Adipocyte (in vitro differentiated cells): ENCODE measurements around the gene SLC30A2.

ENCODE experiments used
- DNase-seq: peaks from one replicate; pipeline ENCODE4 v3.0.0-alpha.2; 2015; ENCODE audit warnings: low read depth
- H3K27me3 ChIP-seq: replicated peaks from 2 replicates; pipeline ENCODE4 v1.7.0; 2013; ENCODE audit warnings: mild to moderate bottlenecking, low read length, moderate library complexity; ENCODE audit not compliant: control insufficient read depth, insufficient read depth
- H3K36me3 ChIP-seq: 2 replicates; pipeline ENCODE4 v1.7.0; 2013; ENCODE audit warnings: low read length, mild to moderate bottlenecking, moderate library complexity; ENCODE audit not compliant: control insufficient read depth, insufficient read depth, severe bottlenecking
- H3K4me1 ChIP-seq: 2 replicates; pipeline ENCODE4 v1.7.0; 2013; ENCODE audit warnings: mild to moderate bottlenecking, low read length, moderate library complexity; ENCODE audit not compliant: control insufficient read depth, insufficient read depth
- H3K4me3 ChIP-seq: 2 replicates; pipeline ENCODE4 v1.7.0; 2013; ENCODE audit warnings: mild to moderate bottlenecking, low read length, moderate library complexity
- H3K9ac ChIP-seq: 2 replicates; pipeline ENCODE4 v1.7.0; 2013; ENCODE audit warnings: mild to moderate bottlenecking, low read length, moderate library complexity
- H3K9me3 ChIP-seq: 2 replicates; pipeline ENCODE4 v1.7.0; 2013; ENCODE audit warnings: mild to moderate bottlenecking, low read length, moderate library complexity; ENCODE audit not compliant: control insufficient read depth

Gene SLC30A2

DNA sequence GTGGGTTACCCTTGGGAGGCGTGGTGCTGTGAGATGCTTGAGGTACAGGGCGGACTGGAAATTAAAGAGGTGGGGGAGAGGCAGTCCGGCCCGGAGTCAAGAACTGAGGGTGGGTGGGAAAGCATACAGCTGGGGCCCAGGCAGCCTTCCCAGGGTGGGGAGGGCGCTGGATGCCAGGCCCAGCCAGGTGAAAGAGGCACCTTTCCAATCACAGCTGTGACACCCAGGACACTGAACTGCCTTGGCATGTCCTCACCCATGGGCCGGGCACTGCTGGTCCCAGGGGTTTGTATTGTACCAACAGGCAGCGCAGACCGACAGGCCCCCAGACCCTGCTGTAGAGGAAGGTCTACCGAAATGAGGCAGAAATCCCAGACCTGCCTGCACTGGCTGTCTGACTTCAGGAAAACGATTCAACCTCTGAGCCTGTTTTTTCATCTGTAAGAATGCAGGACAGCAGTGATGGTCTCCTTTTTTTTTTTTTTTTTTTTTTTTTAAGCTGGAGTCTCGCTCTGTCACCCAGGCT is 9.1 kb downstream of the SLC30A2 start:
- Histone ChIP-seq H3K27me3 (peaks cover 34% of the 10 kb centered on the region), H3K36me3 (no peaks in the 10 kb centered on the region), H3K4me3 (no peak overlapping the region), H3K9me3 (no peaks in the 10 kb centered on the region), H3K4me1 (peaks cover 10% of the 10 kb centered on the region), H3K9ac (no peak overlapping the region)
- DNase-seq, result no peak

DNA sequence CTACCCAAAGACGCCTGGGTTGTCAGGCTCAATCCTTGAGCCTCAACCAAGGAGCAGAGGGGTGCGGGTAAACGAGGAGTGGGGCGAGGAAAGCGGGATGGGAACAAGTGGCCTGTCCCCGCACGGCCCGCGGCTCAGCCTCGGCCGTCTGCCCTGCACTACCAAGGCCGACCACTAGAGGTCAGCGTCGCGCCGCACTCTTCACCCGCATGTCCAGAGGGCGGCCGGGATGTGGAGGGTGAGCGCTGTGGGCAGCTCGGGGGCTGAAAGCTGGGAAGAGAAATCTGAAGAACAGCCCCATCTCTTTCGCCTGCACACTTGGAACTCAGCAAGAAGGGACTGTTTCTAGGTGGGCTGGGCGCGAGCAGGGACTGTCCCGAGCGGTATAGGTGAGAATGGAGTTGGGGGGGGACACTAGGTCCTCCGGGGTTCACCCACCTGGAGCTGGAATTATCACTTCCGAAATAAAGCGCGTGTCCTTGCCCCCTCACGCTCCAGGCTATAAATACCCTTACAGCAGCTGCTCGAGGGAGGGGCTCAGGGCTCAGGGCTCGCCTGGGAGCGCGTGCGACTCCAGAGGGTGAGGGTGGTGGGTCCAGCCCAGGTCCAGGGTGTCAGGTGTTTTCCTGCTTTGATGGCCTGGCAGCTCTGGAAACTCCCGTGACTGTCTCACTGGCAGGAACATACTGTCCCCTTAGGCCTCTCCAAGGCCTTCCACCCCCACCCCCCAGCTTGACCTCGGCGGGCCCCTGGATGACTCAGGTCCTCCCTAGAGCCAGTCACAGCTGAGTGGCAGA is 9.8 kb downstream of the SLC30A2 start:
- Histone ChIP-seq H3K4me3 (peak overlapping the region; percentile 87), H3K9ac (peak overlapping the region; percentile 75), H3K27me3 (peaks cover 28% of the 10 kb centered on the region), H3K9me3 (no peaks in the 10 kb centered on the region), H3K36me3 (no peaks in the 10 kb centered on the region), H3K4me1 (peaks cover 11% of the 10 kb centered on the region)
- peak; percentile 90 for DNase-seq

DNA sequence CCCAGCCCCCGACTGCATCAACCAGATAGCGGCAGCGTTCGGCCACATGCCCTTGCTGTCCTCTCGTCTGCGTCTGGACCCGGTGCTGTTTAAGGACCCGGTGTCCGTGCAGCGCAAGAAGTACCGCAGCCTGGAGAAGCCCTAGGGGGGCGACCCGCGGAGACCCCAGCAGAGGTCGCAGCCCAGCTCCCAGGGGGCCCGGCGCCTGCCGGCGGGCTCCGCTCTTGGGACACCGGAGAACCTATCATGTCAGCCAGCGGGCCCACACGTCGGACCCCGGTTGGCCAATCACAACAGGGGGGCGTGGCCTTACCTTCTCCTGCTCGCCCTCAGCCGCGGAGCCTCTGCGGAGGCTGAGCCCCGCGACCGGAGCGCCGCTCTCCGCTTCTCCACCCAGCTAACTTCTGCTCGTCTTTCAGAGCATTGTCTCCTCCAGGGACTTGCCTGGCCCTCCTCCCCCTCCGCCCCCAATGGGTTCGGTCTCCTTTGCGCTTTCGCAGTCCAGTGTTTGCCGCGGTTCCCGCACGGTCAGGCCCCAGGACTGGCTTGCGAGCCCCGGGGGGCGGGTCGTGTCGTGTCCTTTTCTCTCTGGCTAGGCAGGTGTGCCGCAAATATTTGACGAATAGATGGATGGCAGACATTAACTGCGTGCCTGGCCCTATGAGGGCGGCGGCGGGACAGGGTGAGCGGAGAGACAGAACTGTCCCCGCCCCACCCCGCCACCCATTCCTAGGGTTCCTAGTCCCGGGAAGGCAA is 10.5 kb downstream of the SLC30A2 start:
- no peaks in the 10 kb centered on the region for H3K36me3 ChIP-seq
- peak overlapping the region; percentile 75 for H3K9ac ChIP-seq
- no peaks in the 10 kb centered on the region for H3K9me3 ChIP-seq
- H3K4me3 ChIP-seq, result peak overlapping the region; percentile 87
- peaks cover 25% of the 10 kb centered on the region for H3K27me3 ChIP-seq
- peak; percentile 98 for DNase-seq
- peaks cover 11% of the 10 kb centered on the region for H3K4me1 ChIP-seq

DNA sequence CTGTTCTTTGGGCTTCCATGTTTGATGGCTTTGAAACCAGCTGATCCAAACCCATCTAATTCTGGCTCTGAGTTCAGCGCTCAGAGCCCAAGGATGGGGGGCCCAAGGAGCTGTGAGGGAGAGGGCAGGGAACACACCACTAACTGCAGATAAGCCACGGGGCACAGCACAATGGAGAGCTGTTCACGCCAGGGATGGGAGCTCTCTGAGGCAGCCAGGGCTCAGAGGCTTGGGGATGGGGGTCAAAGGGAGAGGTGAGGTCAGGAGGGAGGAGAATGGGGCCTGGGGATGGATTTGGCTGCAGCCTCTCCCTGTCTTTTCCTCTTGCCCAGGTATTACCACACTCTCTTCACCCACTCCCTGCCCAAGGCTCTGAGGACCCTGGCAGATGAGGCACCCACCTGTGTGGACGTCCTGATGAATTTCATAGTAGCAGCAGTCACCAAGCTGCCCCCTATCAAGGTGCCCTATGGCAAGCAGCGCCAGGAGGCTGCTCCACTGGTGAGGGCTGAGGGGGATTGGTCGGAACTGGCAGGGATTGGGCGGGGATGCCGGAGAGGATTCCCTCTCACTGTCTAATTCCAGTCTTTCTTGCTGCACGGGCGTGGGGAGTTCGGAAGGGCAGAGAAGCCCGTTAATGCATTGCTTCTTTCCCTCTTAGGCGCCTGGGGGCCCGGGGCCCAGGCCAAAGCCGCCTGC is 11.3 kb downstream of the SLC30A2 start:
- no peak for DNase-seq
- peak overlapping the region; percentile 75 for H3K9ac ChIP-seq
- peaks cover 11% of the 10 kb centered on the region for H3K4me1 ChIP-seq
- H3K36me3 ChIP-seq, result no peaks in the 10 kb centered on the region
- peaks cover 23% of the 10 kb centered on the region for H3K27me3 ChIP-seq
- peak overlapping the region; percentile 87 for H3K4me3 ChIP-seq
- H3K9me3 ChIP-seq, result no peaks in the 10 kb centered on the region

GRCh38 chr1:26032656-26033357 is 13.1 kb downstream of the SLC30A2 start:
- Histone ChIP-seq H3K4me1 (peaks cover 11% of the 10 kb centered on the region), H3K27me3 (peaks cover 15% of the 10 kb centered on the region), H3K9me3 (no peaks in the 10 kb centered on the region), H3K36me3 (no peaks in the 10 kb centered on the region), H3K9ac (no peak overlapping the region), H3K4me3 (no peak overlapping the region)
- no peak for DNase-seq

DNA sequence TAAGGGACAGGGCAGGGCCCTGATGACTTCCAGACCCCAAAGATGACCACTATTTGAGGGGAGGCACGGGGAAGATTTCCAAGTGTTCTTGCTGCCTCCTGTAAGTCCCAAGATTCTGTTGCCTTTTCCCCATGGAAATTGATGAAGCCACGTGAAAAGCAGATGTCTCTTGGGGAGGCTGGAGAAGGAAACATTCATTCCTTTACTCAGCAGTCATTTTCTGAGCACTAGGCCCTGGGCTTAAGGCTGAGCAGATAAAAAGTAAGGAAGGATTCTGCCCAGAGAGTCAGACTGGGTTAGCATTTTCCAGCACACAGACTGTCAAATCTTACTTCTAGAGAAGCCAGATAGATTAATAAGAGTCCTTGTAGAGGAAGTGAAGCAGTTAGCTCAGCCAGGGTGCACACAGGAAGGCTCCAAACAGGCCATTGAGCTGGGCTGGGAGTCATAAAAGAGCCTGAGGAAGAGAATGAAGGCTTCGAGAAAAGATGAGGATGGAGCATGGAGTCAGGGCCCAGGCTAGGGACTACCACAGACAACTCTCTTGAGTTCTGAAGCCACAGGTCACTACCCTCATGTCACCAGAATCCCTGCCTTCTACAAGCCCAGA is 14.2 kb downstream of the SLC30A2 start:
- DNase-seq, result peak; percentile 68
- Histone ChIP-seq H3K4me1 (peaks cover 11% of the 10 kb centered on the region), H3K9me3 (no peaks in the 10 kb centered on the region), H3K9ac (peak overlapping the region; percentile 24), H3K4me3 (no peak overlapping the region), H3K27me3 (peaks cover 10% of the 10 kb centered on the region), H3K36me3 (no peaks in the 10 kb centered on the region)

- H3K4me3 ChIP-seq, result no peak overlapping the region
- no peak overlapping the region for H3K9ac ChIP-seq
- no peak for DNase-seq
- H3K27me3 ChIP-seq, result peaks cover 10% of the 10 kb centered on the region
- H3K36me3 ChIP-seq, result no peaks in the 10 kb centered on the region
- H3K4me1 ChIP-seq, result peaks cover 7% of the 10 kb centered on the region
- H3K9me3 ChIP-seq, result no peaks in the 10 kb centered on the region
These were observed 14.7 kb downstream of the SLC30A2 start for GRCh38 chr1:26031196-26031595.

GRCh38 chr1:26029864-26030481 is 15.9 kb downstream of the SLC30A2 start:
- H3K36me3 ChIP-seq, result no peaks in the 10 kb centered on the region
- H3K9me3 ChIP-seq, result no peaks in the 10 kb centered on the region
- H3K27me3 ChIP-seq, result peaks cover 8% of the 10 kb centered on the region
- H3K4me3 ChIP-seq, result no peak overlapping the region
- no peak for DNase-seq
- peaks cover 5% of the 10 kb centered on the region for H3K4me1 ChIP-seq
- H3K9ac ChIP-seq, result no peak overlapping the region

- no peaks in the 10 kb centered on the region for H3K9me3 ChIP-seq
- no peak overlapping the region for H3K4me3 ChIP-seq
- no peaks in the 10 kb centered on the region for H3K36me3 ChIP-seq
- no peak for DNase-seq
- H3K4me1 ChIP-seq, result peaks cover 5% of the 10 kb centered on the region
- peaks cover 1% of the 10 kb centered on the region for H3K27me3 ChIP-seq
- no peak overlapping the region for H3K9ac ChIP-seq
These were observed 16.7 kb downstream of the SLC30A2 start for GRCh38 chr1:26029054-26029863.
